Measurements from ENCODE around the gene ELL2. TPM values are rescaled to one million over a fixed set of nuclear protein-coding genes. Genes with fewer than 3 reads are reported as not detected.

The ELL2 gene
- total RNA-seq, 4 donors from 2014 or later: 5.8 to 46.8 (median 19.7) TPM

GRCh38 chr5:95983509-95983908 is 21.9 kb upstream of the ELL2 start:
- in situ Hi-C loops (cut with MboI; ENCODE audit: low pct_ligation_motif_present in 1 of 4, low pct_unique_long_range_greater_than_20kb in 1 of 4, low sequenced_read_pairs in 3 of 4) (no loop called here), intact Hi-C loops (cut with DNase I; ENCODE audit: low total_unique reads) (no loop called here)
- DNase-seq: no peak
- Histone ChIP-seq H3K27ac (no peak overlapping the region), H3K27me3 (no peaks in the 10 kb centered on the region), H3K4me3 (no peak overlapping the region), H3K36me3 (no peaks in the 10 kb centered on the region), H3K9me3 (no peaks in the 10 kb centered on the region), H3K4me1 (no peaks in the 10 kb centered on the region)
- TF ChIP-seq POLR2A (IDR thresholded peaks at IDR 0.05) (no peak), POLR2AphosphoS5 (IDR thresholded peaks at IDR 0.05) (no peak), CTCF (IDR thresholded peaks at IDR 0.05) (no peak), EP300 (IDR thresholded peaks at IDR 0.05; ENCODE audit: low read depth) (no peak)
- 93 to 97% methylated on average over 2 of the region's 2 CpGs for WGBS, 2 donors (ENCODE audit: low coverage in 1 of 2)

GRCh38 chr5:95983080-95983479 is 21.4 kb upstream of the ELL2 start:
- Histone ChIP-seq H3K27ac (no peak overlapping the region), H3K36me3 (no peaks in the 10 kb centered on the region), H3K4me3 (no peak overlapping the region), H3K9me3 (no peaks in the 10 kb centered on the region), H3K4me1 (no peaks in the 10 kb centered on the region), H3K27me3 (no peaks in the 10 kb centered on the region)
- intact Hi-C loops (cut with DNase I; ENCODE audit: low total_unique reads): no loop called here
- TF ChIP-seq EP300 (IDR thresholded peaks at IDR 0.05; ENCODE audit: low read depth): no peak
- no peak for TF ChIP-seq CTCF (IDR thresholded peaks at IDR 0.05)
- no peak for TF ChIP-seq POLR2A (IDR thresholded peaks at IDR 0.05)
- TF ChIP-seq POLR2AphosphoS5 (IDR thresholded peaks at IDR 0.05): no peak
- in situ Hi-C loops (cut with MboI; ENCODE audit: low pct_ligation_motif_present in 1 of 4, low pct_unique_long_range_greater_than_20kb in 1 of 4, low sequenced_read_pairs in 3 of 4): no loop called here
- no peak for DNase-seq

GRCh38 chr5:95976606-95977005 is 15.0 kb upstream of the ELL2 start:
- DNase-seq: no peak
- Histone ChIP-seq H3K9me3 (no peaks in the 10 kb centered on the region), H3K27me3 (no peaks in the 10 kb centered on the region), H3K4me3 (no peak overlapping the region), H3K36me3 (no peaks in the 10 kb centered on the region), H3K27ac (no peak overlapping the region), H3K4me1 (no peaks in the 10 kb centered on the region)
- TF ChIP-seq POLR2AphosphoS5 (IDR thresholded peaks at IDR 0.05) (no peak), CTCF (IDR thresholded peaks at IDR 0.05) (no peak), EP300 (IDR thresholded peaks at IDR 0.05; ENCODE audit: low read depth) (no peak), POLR2A (IDR thresholded peaks at IDR 0.05) (no peak)
- 45 to 56% methylated on average over 1 of the region's 1 CpG for WGBS, 2 donors (ENCODE audit: low coverage in 1 of 2)
- intact Hi-C loops (cut with DNase I; ENCODE audit: low total_unique reads) (no loop called here), in situ Hi-C loops (cut with MboI; ENCODE audit: low pct_ligation_motif_present in 1 of 4, low pct_unique_long_range_greater_than_20kb in 1 of 4, low sequenced_read_pairs in 3 of 4) (no loop called here)

GRCh38 chr5:95975703-95976102 is 14.1 kb upstream of the ELL2 start:
- Histone ChIP-seq H3K27ac (no peak overlapping the region), H3K4me3 (no peak overlapping the region), H3K27me3 (no peaks in the 10 kb centered on the region), H3K36me3 (no peaks in the 10 kb centered on the region), H3K4me1 (no peaks in the 10 kb centered on the region), H3K9me3 (no peaks in the 10 kb centered on the region)
- in situ Hi-C loops (cut with MboI; ENCODE audit: low pct_ligation_motif_present in 1 of 4, low pct_unique_long_range_greater_than_20kb in 1 of 4, low sequenced_read_pairs in 3 of 4) (no loop called here), intact Hi-C loops (cut with DNase I; ENCODE audit: low total_unique reads) (no loop called here)
- 100% methylated on average over 1 of the region's 1 CpG; no CpG with 5 or more reads in 1 of the 2 donors for WGBS, 2 donors (ENCODE audit: low coverage in 1 of 2)
- DNase-seq: no peak
- TF ChIP-seq CTCF (IDR thresholded peaks at IDR 0.05) (no peak), POLR2AphosphoS5 (IDR thresholded peaks at IDR 0.05) (no peak), POLR2A (IDR thresholded peaks at IDR 0.05) (no peak), EP300 (IDR thresholded peaks at IDR 0.05; ENCODE audit: low read depth) (no peak)
